Measurements from ENCODE around the gene ICAM1.

GRCh38 chr19:10329555-10329954 is 58.6 kb downstream of the ICAM1 start:
- TF ChIP-seq JUN (IDR thresholded peaks at IDR 0.05; ENCODE audit: low read depth, low read length), result no peak
- no peak for TF ChIP-seq CTCF (IDR thresholded peaks at IDR 0.05; ENCODE audit: control extremely low read depth in 1 of 3, insufficient read depth in 1 of 3, low read depth in 1 of 3, low read length in 3 of 3)
- TF ChIP-seq CBX5 (IDR thresholded peaks at IDR 0.05; ENCODE audit: low read depth, low read length), result no peak
- TF ChIP-seq EZH2 (IDR thresholded peaks at IDR 0.05; ENCODE audit: low read depth, low read length, severe bottlenecking), result no peak
- no peak for TF ChIP-seq SUZ12 (IDR thresholded peaks at IDR 0.05; ENCODE audit: low read length)
- TF ChIP-seq FOSL1 (IDR thresholded peaks at IDR 0.05; ENCODE audit: insufficient read depth, low read depth, low read length), result no peak
- TF ChIP-seq POLR2A (IDR thresholded peaks at IDR 0.05; ENCODE audit: control extremely low read depth in 1 of 2, low read depth in 2 of 2, low read length in 2 of 2), result no peak
- TF ChIP-seq RAD21 (IDR thresholded peaks at IDR 0.05 in 1 of 2, conservative IDR thresholded peaks at IDR 0.05 in 1 of 2; ENCODE audit: low read depth in 2 of 2, low read length in 2 of 2), result no peak
- TF ChIP-seq EGR1 (IDR thresholded peaks at IDR 0.05; ENCODE audit: borderline replicate concordance, low read depth, low read length), result no peak
- no peak for TF ChIP-seq ATF3 (IDR thresholded peaks at IDR 0.05; ENCODE audit: insufficient read depth, low read depth, low read length)
- no peak for TF ChIP-seq JUND (IDR thresholded peaks at IDR 0.05; ENCODE audit: low read length)
- no peak for TF ChIP-seq BCL11A (IDR thresholded peaks at IDR 0.05; ENCODE audit: low read depth in 2 of 2, low read length in 2 of 2)
- no peak for TF ChIP-seq SAP30 (IDR thresholded peaks at IDR 0.05; ENCODE audit: insufficient read depth, insufficient replicate concordance, low read length)

All from H1 (cell line).